ENCODE results near the gene RAB8B.
A peak's percentile ranks its signal among the peaks of the same experiment; 100 is the strongest.
"Not testable (repeated sequence)": the region's sequence is repeated elsewhere in the genome, so short reads cannot be mapped to it uniquely, and the experiment has no call there.

RAB8B gene

DNA sequence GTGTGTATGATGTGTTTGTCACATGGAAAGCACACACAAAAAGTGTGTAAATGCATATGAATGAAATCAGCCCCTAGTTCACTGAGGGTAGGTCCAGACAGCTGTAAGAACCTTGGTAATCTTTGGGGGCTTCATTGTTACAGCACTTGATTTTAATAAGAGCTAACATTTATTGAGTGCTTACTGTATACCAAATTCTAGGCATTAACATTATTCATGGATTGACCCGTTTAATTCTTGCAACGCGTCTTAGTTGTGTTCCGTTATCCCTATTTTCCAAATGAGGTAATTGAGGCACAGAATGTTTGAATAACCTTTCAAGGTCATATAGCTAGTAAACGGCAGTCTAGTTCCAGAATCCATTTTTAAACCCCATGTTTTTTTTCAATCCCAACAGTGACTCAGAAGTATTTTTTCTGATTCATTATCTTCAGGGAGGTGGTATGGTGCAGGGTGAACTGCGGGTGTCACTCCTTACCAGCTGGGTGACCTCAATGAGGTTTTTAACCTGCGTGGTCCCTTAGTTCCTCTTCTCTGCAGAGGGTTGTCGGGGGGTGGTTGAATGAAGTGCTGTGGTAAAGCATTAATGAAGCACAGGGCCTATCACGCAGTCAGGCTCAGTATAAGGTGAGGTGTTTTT lies 14.2 kb downstream of the RAB8B start:
- DNase-seq, result peak; percentile 47 to 62
- no peak for TF ChIP-seq POLR2A (IDR thresholded peaks at IDR 0.05; ENCODE audit: low read length)
- TF ChIP-seq GATA1 (IDR thresholded peaks at IDR 0.05; ENCODE audit: low read depth, low read length), result no peak

DNA sequence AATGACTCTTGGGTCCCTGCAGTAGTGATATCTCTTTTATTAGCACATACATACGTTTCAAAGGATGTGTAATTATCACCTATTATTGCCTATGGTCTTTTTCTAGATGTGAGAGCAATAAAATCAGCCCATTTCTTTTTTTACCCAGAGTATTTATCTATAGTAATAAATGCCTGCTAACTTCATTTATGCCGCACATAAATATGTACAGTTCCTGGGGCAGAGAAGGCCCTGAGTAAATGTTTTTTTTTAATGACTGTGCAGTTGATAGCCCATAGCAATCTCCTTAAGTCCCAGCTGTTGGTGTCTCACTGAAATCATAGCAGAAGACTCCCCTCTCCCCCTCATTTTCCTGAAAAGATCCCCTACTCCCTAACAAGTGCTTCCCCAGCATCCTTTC lies 16.7 kb downstream of the RAB8B start:
- no peak for DNase-seq
- TF ChIP-seq POLR2A (IDR thresholded peaks at IDR 0.05; ENCODE audit: low read length) (no peak), GATA1 (IDR thresholded peaks at IDR 0.05; ENCODE audit: low read depth, low read length) (no peak)

DNA sequence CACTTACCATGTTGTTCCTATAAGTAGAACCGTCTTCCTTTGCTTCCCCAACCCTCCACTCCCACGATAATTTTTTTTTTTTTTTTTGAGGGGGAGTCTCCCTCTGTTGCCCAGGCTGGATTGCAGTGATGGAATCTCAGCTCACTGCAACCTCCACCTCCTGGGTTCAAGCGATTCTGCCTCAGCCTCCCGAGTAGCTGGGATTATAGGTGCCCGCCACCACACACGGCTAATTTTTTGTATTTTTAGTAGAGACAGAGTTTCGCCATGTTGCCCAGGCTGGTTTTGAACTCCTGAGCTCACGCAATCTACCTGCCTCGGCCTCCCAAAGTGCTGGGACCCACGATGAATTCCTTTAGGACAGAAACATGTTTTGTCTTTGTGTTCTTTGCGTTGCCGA lies 19.4 kb downstream of the RAB8B start:
- DNase-seq, result not testable (repeated sequence)

DNA sequence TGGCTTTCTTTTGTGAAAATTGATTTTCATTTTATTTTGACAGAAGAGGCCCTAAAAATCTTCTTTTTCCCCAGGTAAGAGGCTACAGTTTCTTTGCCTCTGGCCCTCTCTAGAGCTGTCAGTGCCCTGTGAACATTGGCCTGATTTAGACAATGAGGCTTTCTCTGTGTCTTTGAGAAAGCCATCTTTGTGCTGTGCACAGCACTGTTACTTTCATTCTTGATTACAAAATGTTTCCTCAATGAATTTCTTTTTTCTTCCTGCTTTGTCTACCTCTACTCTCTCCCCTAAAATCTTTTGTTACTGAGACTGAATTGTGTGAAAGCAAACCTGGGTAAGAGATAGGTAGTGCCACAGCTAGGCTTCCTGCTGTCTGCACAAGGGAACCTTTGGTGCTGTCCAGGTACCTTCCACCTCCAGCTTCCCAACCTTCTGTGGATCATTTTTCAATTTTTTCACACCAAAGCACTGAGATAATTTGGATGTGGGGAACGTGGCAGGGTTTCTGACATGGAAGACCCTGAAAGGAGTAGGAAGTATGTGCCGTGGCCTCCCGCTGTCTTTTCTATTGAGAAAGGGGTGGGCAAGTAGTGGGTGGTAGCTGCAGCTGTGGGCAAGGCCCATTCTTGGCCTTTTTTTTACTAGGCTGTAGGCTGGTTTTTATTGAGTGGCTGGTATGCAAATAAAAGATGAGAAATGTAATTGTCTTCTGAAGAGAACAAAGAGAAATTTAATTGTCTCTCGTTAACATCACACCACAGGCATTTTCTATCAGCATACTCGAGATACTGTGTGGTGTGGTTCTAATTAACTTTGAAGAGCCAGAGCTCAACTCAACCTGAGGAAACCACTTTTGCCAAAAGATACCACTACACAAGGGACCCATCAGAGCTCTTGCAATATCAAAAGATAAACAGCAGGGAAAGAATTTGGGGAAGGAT lies 21.0 kb downstream of the RAB8B start:
- TF ChIP-seq GATA1 (IDR thresholded peaks at IDR 0.05; ENCODE audit: low read depth, low read length), result no peak
- TF ChIP-seq POLR2A (IDR thresholded peaks at IDR 0.05; ENCODE audit: low read length), result no peak
- DNase-seq, result peak; percentile 36 to 38

DNA sequence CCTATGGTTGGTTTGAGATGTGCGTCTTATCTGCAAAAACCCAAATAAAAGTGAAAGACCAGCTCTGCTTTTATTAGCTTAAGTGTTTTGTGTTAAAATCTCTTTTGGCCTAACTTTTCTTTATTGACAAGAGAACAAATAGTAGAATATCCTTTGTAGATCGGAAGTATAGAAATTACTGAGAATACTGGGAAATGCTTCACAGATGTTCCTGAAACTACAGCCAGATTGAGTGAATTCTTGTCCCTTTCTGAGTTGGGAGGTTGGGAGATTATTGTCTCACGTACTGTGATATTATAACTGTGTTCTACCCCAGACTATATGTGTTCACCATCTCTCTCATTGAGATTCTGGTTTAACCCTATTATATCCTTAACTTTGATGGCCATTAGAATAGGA lies 21.7 kb downstream of the RAB8B start:
- DNase-seq, result no peak

DNA sequence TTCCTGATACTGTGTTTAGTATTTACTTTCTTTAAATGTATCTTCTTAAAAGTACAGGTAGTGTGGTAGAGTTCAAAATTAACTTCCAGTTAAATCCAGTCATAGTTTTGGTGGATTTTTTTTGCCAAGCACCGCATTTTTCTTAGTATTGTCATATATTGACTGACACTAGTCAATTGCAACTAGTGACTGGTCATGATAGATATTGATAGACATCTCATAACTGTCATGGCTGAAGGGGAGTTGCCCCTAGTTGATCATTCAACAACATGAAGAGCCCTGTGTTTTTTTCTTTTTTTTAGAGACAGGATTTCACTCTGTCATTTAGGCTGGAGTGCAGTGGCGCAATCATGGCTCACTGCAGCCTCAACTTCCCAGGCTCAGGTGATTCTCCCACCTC lies 22.1 kb downstream of the RAB8B start:
- TF ChIP-seq GATA1 (IDR thresholded peaks at IDR 0.05; ENCODE audit: low read depth, low read length), result no peak
- no peak for TF ChIP-seq POLR2A (IDR thresholded peaks at IDR 0.05; ENCODE audit: low read length)
- peak; percentile 53 to 54 for DNase-seq

More for the DNA sequence above, 21.7 kb downstream of the RAB8B start:
- TF ChIP-seq GATA1 (IDR thresholded peaks at IDR 0.05; ENCODE audit: low read depth, low read length), result no peak
- no peak for TF ChIP-seq POLR2A (IDR thresholded peaks at IDR 0.05; ENCODE audit: low read length)

DNA sequence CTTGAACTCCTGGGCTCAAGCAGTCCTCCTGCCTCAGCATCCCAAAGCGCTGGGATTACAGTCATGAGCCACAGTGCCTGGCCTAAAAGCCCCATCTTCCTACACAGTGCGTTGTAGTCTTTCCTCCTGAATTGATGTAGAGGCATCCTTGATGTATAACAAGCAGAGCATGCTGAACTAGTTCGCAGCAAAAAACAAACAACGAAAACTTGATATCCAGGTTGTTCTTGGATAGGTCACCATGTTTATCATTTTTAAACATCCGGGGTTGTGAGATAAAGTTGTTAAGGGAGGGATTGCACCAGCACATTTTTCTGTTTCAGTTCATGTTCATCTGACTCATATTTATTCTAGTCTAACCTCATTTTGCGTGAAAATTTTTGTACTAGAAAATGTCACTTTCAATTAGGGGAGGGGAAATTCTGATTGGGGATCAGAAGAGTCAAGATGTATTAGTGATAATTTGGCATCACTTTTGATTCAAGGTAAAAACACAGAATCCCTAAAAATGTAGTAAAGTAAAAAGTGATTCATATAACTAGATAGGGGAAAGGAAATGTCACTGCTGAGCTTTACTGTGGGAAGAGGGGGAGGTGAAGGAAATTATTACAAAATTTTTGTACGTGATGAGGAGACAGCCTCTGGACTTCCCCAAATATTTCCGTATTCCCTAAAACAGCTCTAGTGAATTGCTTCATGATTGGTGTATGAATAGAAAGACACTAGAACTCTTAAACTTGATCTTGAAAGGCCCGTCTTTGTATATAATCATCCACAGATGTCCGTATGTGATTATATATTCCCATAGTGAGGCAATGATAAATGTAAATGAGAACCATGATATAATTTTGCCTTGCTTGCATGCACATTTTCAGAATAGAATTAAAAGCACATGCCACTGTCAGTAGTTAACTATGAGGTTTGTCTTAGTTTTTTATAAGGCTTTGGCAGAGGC lies 22.9 kb downstream of the RAB8B start:
- TF ChIP-seq POLR2A (IDR thresholded peaks at IDR 0.05; ENCODE audit: low read length) (no peak), GATA1 (IDR thresholded peaks at IDR 0.05; ENCODE audit: low read depth, low read length) (no peak)
- DNase-seq, result peak; percentile 82 to 88

DNA sequence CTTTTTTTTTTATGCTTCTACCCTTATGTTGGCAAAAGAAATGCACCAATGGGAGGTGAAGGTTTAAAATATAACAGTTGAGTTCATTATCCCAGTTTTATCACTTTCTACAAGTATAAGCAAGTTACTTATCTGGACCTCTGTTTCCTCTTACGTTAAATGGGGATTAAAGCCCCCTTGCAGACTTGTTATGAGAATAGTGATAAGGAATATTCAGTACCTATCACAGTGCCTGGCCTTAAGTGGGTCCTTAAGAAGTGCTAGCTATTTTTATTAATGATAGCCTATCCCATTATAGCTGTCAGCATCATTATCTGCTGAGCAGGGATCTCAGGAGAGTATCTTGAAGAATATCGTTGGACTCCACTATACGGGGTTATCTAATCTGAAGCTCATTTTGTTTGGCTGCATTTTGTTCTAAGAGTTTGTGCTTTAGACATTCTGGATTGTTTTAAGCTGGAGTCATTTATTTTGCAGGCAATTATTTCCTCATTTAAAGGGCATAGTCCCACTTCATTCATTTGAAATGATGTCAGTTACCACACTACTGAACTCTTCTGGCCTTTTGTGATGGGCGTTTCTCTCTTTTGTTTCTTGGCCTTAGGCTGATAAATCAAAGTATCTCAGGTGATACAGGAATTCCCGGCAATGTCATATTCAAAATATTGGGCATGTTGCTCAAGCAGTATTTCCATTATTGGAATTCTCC lies 28.8 kb downstream of the RAB8B start:
- peak; percentile 31 to 58 for DNase-seq
- TF ChIP-seq GATA1 (IDR thresholded peaks at IDR 0.05; ENCODE audit: low read depth, low read length) (no peak), POLR2A (IDR thresholded peaks at IDR 0.05; ENCODE audit: low read length) (no peak)

DNA sequence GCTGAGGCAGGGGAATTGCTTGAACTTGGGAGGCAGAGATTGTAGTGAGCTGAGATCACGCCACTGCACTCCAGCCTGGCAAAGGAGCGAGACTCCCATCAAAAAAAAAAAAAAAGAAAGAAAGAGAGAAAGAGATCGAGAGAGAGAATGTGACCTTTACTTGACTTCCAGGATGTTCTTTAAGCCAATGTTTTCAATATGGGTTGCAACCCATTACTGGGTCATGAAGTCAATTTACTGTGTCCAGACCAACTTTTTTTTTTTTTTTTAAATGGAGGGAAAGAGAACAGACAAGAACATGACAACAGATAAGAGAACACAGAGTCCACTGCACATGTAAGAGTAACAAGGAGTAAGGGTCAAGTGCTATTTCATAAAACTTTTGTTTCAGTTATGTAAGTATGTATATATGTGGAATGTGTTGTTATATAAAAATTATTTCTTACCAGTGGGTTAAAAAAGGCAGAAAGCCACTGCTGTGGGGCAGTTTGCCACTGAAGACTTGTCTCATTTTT lies 29.8 kb downstream of the RAB8B start:
- DNase-seq, result no peak
- TF ChIP-seq GATA1 (IDR thresholded peaks at IDR 0.05; ENCODE audit: low read depth, low read length) (no peak), POLR2A (IDR thresholded peaks at IDR 0.05; ENCODE audit: low read length) (no peak)

DNA sequence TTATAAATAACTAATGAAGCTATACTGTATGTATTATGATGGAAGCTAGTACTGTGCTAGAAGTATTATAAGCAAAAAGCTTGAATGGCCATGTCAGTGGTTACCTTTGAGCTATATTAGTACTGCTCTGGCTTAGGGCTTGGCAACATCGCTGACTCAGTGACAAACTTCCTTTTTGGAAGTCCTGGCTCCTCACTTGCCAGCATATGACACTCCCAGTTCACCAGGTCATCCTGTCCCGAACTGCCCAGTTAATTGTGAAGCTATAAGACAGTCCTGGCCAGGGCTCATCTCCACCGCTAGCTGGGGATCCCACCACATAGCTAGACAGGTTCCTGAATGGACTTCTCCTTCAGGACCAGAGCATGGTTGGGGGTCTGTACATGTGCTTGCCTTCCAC lies 31.9 kb downstream of the RAB8B start:
- TF ChIP-seq POLR2A (IDR thresholded peaks at IDR 0.05; ENCODE audit: low read length) (no peak), GATA1 (IDR thresholded peaks at IDR 0.05; ENCODE audit: low read depth, low read length) (no peak)
- DNase-seq, result no peak

DNA sequence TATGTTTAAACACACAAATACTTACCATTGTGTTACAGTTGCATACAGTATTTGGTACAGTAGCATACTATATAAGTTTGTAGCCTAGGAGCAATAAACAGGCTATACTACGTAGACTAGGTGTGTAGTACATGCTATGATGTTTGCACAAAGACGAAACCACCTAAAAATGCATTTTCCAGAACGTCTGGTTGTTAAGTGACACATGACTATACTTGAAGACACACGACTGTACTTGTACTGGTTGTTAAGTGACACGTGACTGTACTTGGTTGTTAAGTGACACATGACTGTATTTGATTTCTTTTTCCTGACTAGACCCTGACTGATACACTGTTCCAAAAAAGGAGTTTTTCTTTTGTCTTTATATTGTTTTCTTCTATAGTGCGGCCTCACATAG lies 34.1 kb downstream of the RAB8B start:
- TF ChIP-seq POLR2A (IDR thresholded peaks at IDR 0.05; ENCODE audit: low read length) (no peak), GATA1 (IDR thresholded peaks at IDR 0.05; ENCODE audit: low read depth, low read length) (no peak)
- DNase-seq, result no peak

DNA sequence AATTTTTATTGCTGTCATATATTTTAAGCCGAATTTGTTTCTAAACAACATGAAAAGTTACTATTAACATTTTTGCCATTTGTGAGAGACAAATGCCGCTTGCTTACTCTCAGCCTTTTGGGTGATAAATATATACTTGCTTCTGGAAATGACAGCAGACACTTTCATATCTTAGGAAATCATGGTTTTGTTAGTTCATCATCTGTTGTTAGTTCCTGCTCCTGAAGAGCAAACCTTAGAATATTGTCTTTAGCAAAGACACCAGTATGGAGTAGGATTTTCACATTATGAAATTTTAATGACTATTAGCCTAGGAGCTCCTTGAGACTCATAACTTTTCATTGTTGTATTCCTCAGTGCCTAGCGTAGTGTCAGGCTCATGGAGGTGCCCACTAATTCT lies 36.0 kb downstream of the RAB8B start:
- no peak for DNase-seq
- TF ChIP-seq POLR2A (IDR thresholded peaks at IDR 0.05; ENCODE audit: low read length) (no peak), GATA1 (IDR thresholded peaks at IDR 0.05; ENCODE audit: low read depth, low read length) (no peak)
